Cardiac septum (tissue), 1 donor: ENCODE measurements around the gene TCHP. TPM values are rescaled to one million over a fixed set of nuclear protein-coding genes. Genes with fewer than 3 reads are reported as not detected.
A peak's percentile ranks its signal among the peaks of the same experiment; 100 is the strongest.
"Not testable (repeated sequence)": the region's sequence is repeated elsewhere in the genome, so short reads cannot be mapped to it uniquely, and the experiment has no call there.

Experiments
- DNase-seq: peaks from one replicate; pipeline ENCODE4 v3.0.0-alpha.2; 2020; ENCODE audit warnings: low spot score
- intact Hi-C: fragments of 100-400 bp; cut with DNase I; formaldehyde crosslinking; loops from one replicate; pipeline ENCODE4 v1.14.0; 2022
- total RNA-seq: library from RNA; stranded (reverse); fragmentation: NEBNext Ultra II Directional; extraction: Animal tissue kit (Norgen Biotek cat#: 25700); gene quantifications from one replicate; pipeline ENCODE4 v1.2.1, GENCODE V29; 2021
- donor health status: DM: no; HTN: no; CAD: no.

Gene TCHP
- total RNA-seq, 1 donor from 2014 or later: 9.3 TPM

DNA sequence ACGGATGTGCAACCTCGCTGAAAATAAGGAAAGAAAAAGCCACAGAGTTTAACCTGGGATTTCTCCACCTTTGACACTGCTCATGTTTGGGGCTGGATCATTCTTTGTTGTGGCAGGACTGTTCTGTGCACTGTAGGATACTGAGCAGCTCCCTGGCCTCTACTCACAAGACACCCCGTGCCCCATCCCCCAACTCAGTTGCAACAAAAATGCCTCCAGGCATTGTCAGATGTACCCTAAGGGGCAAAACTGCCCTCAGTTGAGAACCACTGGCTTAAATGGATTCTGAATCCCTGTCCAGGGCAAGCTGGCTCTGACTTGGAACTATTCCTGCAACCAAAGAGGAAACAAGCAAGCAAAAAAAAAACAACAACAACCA is 21.8 kb upstream of the TCHP start:
- intact Hi-C loops: loop anchor here (5.0 kb wide), 1 partner anchor 356 kb away; no protein-coding TSS in a partner anchor
- DNase-seq: no peak

DNA sequence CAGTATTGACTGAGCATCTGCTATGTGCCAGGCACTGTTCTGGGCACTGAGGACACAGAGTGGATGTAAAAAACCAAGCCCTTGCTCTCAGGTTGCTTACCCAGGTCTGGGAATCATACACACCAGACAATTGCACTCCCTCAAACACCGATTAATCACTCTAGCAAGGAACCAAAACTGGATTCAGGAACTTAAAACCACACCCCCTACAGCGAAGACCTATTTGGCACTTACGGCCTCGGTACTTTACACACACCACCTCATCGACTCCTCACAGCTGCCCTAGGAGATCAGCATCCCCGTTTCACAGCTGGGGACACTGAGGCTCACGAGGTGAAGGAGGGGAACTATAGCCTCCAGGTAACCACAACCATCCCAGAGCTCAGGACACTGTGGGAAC is 21.3 kb upstream of the TCHP start:
- intact Hi-C loops: loop anchor here (5.0 kb wide), 1 partner anchor 356 kb away; no protein-coding TSS in a partner anchor
- no peak for DNase-seq

DNA sequence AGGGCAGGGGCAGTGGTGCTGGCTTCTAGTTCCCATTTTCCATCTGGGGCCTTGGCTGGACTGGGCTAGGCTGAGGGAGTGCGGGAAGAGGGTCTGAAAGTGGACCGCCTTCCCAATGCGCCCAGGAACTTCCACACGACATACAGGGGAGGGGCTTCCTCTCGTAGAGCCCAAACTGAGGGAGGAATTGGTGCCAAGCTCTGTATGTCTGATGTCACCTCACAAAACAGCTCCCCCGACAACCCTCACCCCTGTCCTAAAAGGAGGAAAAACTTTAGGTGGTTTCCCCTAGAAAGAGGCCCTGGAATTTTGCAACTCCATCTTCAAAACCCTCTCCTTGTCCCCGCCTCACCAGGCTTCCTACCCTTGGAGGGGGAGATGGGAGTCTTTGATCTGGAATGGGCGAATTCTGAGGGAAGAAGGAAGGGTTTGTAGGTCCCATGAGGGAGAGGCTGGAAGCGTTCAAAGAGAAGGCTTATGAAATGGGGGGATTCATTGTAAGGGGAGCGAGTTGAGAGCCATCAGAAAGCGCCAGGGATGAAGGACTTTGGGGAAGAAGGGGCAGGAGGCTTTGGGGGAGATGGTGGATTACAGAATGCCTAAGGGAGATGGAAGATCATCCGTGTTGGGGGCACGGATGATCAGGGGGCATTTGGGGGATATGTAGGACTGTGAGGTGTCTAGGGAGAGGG is 20.6 kb upstream of the TCHP start:
- no peak for DNase-seq
- intact Hi-C loops: loop anchor here (2.0 to 5.0 kb wide), 2 partner anchors 75 to 357 kb away; no protein-coding TSS in a partner anchor

DNA sequence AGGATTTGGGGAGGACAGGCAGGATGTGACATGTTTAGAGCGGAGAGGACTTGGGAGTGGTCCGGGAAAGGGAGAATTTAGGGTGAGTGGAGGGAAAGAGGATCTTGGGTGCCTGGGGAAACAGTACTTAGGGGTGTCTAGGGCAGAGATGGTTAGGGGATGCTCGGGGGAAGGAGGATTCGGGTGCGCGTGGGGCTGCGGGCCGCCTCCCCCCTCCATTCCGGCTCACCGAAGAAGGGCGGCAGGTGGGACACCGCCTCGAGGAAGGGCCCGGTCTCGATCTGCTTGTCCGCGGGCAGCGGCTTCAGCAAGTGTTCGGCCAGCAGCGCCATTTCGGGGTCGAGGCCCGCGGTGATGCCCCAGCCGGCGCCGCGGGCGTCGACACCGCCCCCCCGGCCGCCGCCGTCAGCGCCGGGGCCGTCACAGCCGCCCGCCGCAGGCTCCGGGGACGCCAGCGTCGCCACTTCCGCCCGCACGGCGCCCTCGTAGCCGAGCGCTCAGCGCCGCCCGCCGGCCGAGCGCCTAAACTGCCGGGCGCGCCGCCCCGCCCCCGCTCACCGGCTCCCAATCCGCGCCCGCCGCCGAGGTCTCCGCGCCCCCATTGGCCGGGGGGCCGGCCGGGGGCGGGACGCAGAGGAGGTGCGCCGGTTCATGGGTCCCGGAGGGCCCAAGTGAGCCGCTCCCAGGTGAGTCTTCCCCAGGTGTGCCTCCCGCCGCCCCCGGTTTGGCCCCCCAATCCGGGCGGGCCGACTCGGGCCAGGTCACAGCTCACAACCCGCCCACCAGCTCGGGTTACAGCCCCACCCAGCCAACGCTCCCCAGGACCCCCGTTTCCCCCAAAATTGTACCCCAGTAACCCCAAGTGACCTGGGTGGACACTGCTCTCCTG is 19.8 kb upstream of the TCHP start, which contains the start of gene GLTP:
Gene GLTP, minus strand, starts transcription at position 499 of the 889 bp plus-strand sequence. Its CDS starts 167 bp downstream, at position 332.
- intact Hi-C loops: loop anchor here (2.0 kb wide), 1 partner anchor 75 kb away; no protein-coding TSS in a partner anchor
- peak; percentile 95 for DNase-seq

DNA sequence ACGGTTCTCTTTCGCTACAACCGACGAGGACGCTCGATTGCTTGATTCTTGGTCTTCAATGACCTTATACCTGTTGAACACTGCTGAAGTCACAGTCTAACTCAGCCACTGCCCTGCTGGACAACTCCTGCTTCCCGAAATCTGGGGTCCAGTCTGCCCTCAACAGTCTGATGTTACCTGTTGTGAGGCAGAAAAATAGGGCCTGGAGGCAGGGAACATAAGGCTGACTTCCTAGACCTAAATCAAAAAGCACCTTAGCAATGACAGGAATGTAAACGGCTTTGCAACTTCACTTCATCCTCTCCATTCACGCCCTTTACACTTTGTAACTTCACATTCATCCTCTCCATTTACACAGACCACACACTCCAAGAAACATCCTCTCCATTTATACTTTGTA is 19.1 kb upstream of the TCHP start:
- intact Hi-C loops: loop anchor here (2.0 kb wide), 1 partner anchor 76 kb away; no protein-coding TSS in a partner anchor
- DNase-seq: no peak

DNA sequence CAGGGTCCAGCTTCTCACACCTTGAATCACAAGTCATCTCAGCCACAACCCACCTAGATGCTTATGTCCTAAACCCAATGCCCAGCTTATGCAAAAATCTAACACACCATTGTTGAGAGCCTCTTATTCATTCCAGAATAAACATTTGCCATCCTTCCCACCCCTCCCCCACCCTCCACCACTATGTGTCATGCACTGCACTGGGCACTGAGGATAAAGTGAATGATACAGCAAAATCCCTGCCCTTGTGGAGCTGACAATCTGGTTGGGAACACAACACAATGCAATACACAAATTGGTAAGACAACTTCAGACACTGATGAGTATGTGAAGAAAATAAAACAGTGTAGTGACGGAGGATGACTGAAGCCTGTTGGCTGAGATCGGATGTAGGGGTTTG is 18.3 kb upstream of the TCHP start:
- DNase-seq: no peak
- intact Hi-C loops: loop anchor here (2.0 kb wide), 1 partner anchor 77 kb away; no protein-coding TSS in a partner anchor

DNA sequence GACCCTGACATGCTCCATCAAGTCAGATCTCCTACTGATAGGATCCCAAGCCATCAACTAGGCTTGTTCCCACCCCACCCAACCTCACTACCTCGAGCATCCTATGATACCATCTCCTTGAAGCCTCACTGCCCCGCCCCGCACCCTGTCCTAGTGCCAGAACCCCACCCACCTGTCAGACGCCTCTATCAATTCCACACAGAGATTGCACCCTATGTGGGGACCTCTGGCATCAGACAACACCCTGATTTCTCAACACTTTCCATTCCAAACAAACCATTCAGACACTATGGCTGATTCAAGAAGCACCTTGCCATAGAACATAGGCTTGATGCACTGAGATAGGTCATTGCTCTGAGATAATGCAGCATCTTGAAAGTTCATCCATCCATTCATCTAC is 16.6 kb upstream of the TCHP start:
- no peak for DNase-seq
- intact Hi-C loops: no loop called here

DNA sequence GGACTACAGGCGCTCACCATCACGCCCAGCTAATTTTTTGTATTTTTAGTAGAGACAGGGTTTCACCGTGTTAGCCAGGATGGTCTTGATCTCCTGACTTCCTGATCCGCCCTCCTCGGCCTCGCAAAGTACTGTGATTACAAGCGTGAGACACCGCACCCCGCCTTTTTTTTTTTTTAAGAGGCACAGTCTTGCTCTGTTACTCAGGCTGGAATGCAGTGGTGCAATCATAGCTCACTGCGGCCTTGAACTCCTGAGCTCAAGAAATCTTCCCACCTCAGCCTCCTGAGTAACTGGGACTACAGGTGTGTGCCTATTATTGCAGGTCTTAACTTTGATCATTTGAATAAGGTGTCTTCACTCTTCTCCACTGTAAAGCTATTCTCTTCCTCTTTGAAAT is 14.5 kb upstream of the TCHP start:
- no peak for DNase-seq
- intact Hi-C loops: no loop called here

DNA sequence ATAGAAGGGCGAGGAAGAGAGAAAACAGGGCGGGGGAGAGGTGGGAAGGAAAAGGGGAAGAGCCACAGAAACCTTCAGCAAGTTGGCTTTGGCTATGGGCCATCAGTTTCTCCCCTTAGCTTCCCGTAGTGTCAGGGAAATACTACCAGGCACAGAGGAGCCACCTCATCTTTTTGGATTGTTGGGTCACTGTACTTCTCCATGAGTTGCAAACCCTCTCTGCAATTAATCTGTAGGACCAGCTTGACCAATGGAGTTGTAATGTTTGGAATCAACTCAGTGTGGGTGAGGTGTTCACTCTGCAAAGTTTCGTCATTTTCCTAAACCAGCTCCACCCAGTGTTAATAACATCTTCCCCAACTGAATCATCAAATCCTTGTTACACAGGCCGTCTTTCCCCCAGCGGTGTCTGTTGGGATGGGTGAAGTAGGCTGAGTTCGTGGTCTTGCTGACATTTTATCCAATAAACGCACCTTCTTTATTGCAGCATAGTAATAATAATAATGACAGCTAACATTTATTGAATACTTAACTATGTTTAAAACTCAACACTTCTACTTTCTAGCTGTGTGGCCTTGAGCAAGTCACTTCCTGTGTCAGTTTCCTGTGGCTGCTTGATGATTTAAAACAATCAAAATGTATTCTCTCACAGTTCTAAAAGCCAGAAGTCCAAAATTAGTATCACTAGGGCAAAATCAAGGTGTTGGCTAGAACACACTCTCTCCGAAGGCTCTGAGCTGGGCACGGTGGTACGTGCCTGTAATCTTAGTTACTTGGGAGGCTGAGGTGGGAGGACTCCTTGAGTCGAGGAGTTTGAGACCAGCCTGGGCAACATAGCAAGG is 11.7 kb upstream of the TCHP start:
- intact Hi-C loops: no loop called here

DNA sequence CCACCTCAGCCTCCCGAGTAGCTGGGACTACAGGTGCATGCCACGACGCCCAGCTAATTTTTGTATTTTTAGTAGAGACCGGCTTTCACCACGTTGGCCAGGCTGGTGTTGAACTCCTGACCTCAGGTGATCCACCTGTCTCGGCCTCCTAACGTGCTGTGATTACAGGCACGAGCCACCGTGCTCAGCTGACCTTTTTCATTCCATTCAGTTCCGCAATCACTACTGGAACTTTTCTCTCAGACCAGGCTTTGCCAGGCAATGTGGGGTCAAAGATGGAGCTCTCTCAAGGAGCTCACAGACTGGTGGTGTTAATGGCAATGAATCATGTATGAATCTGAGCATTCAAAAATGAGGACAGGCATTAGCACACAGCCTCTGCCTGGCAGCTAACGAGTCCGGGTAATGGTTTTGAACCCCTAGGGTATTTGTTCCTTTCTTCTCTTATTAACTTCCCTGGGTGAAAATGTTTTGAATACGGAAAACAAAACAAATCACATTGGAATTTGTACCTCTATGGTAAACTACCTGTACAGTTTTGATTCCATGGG is 9.4 kb upstream of the TCHP start:
- intact Hi-C loops: no loop called here
- no peak for DNase-seq

More for the DNA sequence above, 11.7 kb upstream of the TCHP start:
- no peak for DNase-seq

DNA sequence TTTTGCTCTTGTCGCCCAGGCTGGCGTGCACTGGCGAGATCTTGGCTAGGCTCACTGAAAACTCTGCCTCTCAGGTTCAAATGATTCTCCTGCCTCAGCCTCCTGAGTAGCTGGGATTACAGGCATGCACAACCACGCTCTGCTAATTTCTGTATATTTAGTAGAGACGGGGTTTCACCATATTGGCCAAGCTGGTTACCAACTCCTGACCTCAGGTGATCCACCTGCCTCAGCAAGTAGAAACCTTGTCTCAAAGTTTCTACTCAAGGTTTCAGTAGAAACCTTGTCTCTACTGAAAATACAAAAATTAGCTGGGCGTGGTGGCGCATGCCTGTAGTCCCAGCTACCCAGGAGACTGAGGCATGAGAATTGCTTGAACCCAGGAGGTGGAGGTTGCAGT is 8.3 kb upstream of the TCHP start:
- DNase-seq, intact Hi-C loops: not testable (repeated sequence)

DNA sequence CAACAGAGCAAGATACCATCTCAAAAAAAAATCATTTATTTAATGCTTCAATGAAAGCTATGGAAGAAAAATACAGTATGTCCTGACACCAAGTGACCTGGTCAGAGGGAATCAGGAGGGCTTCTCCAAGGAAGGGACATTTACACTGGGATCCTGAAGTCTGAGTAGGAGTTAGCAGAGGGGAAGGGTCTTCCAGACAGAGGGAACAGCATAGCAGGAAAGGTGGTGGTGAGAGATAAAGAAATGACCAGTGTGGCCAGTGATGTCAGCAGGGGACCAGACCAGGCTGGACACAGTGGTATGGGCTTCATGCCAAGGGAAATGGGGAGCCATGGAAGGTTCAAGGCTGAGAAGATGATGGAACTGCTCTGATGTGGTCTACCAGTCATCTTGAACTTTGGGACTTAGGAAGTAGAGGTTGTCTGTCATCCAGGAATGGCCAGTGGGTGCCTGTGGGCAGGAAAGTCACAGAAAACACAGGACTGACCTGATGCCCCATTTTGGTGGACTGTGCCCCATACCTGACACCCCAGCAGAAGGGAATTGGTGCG is 7.8 kb upstream of the TCHP start:
- no peak for DNase-seq
- intact Hi-C loops: no loop called here

DNA sequence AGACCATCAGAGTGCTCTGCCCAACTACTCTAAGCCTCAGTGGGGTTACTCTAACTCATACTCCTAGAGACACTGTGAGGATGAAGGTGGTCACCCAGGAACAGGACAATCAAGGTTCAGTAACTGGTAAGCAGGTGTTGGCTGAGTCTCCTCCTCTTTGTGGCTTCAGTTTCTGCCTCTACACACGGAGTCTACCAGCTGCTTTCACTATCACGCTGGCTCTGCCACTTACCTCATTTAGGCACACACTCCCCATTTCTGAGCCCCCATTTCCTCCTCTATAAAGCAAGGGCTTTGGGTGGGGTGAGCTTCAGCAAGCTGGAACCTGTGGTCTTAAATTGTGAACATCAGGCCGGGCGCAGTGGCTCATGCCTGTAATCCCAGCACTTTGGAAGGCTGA is 7.3 kb upstream of the TCHP start:
- intact Hi-C loops: no loop called here
- no peak for DNase-seq

DNA sequence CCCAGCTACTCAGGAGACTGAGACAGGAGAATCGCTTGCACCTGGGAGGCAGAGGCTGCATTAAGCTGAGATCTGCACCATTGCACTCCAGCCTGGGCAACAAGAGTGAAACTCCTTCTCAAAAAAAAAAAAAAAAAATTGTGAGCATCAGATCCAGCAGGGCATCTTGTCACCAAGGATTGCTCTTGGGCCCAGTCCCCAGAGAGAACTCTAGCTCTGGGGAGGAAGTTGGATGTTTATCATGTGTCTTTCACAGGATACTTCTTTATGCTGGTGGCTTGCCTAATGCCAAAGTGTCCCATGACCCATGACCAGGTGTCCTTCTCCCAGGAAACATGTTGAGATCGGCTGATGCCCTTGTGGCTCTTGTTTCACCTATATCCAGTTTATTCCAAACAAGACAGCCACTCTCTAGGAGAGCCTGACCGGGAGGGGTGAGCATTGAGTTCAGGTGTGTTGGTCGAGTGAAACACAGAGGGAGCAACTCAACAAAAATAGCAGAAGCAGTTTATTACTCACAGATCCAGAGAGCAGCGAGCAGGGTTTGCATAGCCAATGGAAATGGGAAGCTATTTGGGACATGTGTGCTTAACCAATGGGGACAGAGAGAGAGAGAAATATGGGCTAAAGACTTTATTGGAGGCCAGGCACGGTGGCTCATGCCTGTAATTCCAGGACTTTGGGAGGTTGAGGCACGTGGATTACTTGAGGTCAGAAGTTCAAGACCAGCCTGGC is 6.6 kb upstream of the TCHP start:
- intact Hi-C loops: no loop called here
- no peak for DNase-seq

DNA sequence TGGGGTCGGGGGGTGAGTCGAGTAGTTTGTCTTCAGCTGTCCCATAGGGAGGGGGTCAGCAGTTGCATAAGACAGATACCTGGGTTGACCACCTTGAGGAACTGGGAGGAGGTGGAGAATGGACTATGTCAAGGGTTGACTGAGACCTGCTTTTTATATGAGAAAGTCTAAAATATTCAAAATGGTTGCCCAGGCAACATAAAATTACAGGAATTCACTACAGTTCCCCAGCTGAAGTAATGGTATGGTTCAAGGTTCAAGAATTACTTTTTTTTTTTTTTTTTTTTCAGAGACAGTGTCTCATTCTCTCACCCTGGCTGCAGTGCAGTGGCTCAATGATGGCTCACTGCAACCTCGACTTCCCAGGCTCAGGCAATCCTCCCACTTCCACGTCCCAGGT is 5.1 kb upstream of the TCHP start:
- intact Hi-C loops: no loop called here
- no peak for DNase-seq

DNA sequence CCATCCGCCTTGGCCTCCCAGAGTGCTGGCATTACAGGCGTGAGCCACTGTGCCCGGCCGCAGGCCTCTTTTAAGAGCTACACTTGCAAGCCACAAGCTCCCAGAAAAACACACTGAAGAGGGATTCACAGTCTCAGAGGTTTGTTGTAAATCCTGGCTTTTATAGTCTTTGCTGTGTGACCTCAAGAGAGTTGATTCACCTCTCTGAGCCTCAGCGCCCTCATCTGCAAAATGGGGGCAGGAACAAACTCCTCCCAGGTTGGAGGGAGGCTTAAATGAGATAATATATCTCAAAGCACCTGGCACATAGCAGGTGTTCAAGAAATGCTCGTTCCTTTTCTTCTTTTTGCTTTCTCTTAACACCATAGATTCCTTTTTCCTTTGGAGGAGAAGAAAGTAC is 3.9 kb upstream of the TCHP start:
- intact Hi-C loops: no loop called here
- no peak for DNase-seq

DNA sequence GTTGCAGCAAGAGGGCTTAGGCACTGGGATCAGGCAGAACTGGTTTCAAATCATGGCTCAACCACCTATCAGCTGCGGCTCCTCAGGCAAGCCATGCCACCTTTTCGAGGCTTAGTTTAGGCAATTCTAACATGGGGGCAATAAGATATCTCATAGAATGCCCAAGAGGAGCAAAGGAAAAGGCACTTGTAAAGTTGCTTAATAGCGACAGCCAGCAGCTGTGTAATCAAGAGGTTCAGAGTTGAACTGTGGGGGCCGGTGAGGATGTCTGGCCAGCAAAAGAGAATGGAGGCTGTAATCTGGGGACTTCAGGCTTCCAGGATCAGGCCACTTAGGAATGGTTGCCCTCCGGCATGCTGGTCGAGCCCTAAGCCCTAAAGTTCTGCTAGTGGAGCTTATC is 3.0 kb upstream of the TCHP start:
- no peak for DNase-seq
- intact Hi-C loops: no loop called here

DNA sequence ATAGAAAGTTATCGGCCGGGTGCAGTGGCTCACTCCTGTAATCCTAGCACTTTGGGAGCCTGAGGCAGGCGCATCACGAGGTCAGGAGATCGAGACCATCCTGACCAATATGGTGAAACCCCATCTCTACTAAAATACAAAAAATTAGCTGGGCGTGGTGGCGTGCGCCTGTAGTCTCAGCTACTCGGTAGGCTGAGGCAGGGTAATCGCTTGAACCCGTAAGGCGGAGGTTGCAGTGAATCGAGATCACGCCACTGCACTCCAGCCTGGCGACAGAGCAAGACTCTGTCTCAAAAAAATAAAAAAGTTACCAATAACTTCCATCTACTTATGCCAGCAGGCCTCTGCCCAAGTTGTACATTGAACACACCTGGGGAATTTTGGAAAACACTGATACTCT is 729 bp upstream of the TCHP start:
- DNase-seq: not testable (repeated sequence)

More for the DNA sequence above, 729 bp upstream of the TCHP start:
- intact Hi-C loops: not testable (repeated sequence)
